Measurements from ENCODE around the gene AHCYL1.
A peak's percentile ranks its signal among the peaks of the same experiment; 100 is the strongest.

DNA sequence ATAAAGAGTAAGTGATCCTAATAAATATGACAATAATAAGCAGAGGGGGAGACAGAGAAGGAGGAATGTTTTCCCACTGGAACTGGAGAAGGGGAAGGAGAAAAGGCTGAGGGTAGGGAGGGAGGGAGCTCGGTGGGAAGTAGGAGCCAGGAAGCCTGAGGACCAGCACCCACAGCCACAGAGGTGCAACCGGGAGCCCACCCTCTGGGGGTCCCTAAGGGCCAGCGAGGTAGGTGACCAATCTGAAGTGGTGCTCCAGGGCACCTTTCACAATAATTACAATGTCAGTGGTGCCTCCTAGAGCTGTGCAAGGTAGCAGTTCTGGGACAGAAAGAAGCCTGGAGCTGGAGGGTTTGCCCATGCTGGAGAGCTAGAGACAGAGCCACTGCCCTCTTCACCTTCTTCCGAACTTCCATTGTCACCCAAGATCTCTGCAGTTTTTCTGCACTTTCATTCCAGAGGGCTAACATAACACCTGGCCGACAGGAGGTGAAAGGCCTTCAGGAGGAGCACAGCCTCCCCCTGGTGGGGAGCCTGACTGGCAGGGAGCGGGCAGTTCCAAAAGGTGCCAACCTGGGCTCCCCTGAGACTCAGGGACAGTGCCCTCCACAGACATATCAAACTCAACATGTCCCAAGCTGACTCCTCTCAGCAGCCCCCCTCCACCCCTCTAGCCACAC lies 4.1 kb upstream of the AHCYL1 start:
- TF ChIP-seq CTCF (IDR thresholded peaks at IDR 0.05): peak in 5 of 6 experiments; percentile 28 to 81 (median 64)
- no peak for TF ChIP-seq POLR2A (IDR thresholded peaks at IDR 0.05)

Data from thyroid gland (tissue), 4 donors.